ENCODE results near the gene MFNG. TPM values are rescaled to one million over a fixed set of nuclear protein-coding genes. Genes with fewer than 3 reads are reported as not detected.

Gene MFNG
- total RNA-seq, 1 donor from 2014 or later = 1.5 TPM

GRCh38 chr22:37428649-37429586 lies 57.3 kb downstream of the MFNG start:
- peak overlapping the region; percentile 36 for H3K4me3 Mint-ChIP-seq (ENCODE audit: unreplicated experiment)
- peak; percentile 79 for TF ChIP-seq CTCF (IDR thresholded peaks at IDR 0.05)
- H3K4me1 Mint-ChIP-seq (ENCODE audit: unreplicated experiment) = peaks cover 43% of the 10 kb centered on the region
- peaks cover 2% of the 10 kb centered on the region for H3K36me3 Mint-ChIP-seq (ENCODE audit: unreplicated experiment)
- no peak overlapping the region for H3K27ac Mint-ChIP-seq (ENCODE audit: unreplicated experiment)
- H3K27me3 Mint-ChIP-seq (ENCODE audit: unreplicated experiment) = peaks cover 12% of the 10 kb centered on the region
- no peak for DNase-seq (ENCODE audit: extremely low spot score, unreplicated experiment)
- peaks cover 5% of the 10 kb centered on the region for H3K9me3 Mint-ChIP-seq (ENCODE audit: unreplicated experiment)

- DNase-seq (ENCODE audit: extremely low spot score, unreplicated experiment) = no peak
- Mint-ChIP-seq H3K4me3 (ENCODE audit: unreplicated experiment) (peak overlapping the region; percentile 56), H3K9me3 (ENCODE audit: unreplicated experiment) (peaks cover 5% of the 10 kb centered on the region), H3K36me3 (ENCODE audit: unreplicated experiment) (peaks cover 2% of the 10 kb centered on the region), H3K27me3 (ENCODE audit: unreplicated experiment) (peaks cover 12% of the 10 kb centered on the region), H3K27ac (ENCODE audit: unreplicated experiment) (no peak overlapping the region), H3K4me1 (ENCODE audit: unreplicated experiment) (peaks cover 43% of the 10 kb centered on the region)
- TF ChIP-seq CTCF (IDR thresholded peaks at IDR 0.05) = no peak
Measured at GRCh38 chr22:37427711-37428635, 58.2 kb downstream of the MFNG start.

GRCh38 chr22:37427135-37427710 lies 59.0 kb downstream of the MFNG start, which contains the start of gene ELFN2:
Gene ELFN2 (minus strand): TSS chr22:37427479. CDS start chr22:37375534, 51,945 bp downstream.
- TF ChIP-seq CTCF (IDR thresholded peaks at IDR 0.05) = no peak
- no peak for DNase-seq (ENCODE audit: extremely low spot score, unreplicated experiment)
- no peaks in the 10 kb centered on the region for H3K36me3 Mint-ChIP-seq (ENCODE audit: unreplicated experiment)
- no peak within 1 kb of the TSS for H3K27ac Mint-ChIP-seq (ENCODE audit: unreplicated experiment)
- peak within 1 kb of the TSS; percentile 69 for H3K4me3 Mint-ChIP-seq (ENCODE audit: unreplicated experiment)
- H3K9me3 Mint-ChIP-seq (ENCODE audit: unreplicated experiment) = no peaks in the 10 kb centered on the region
- H3K27me3 Mint-ChIP-seq (ENCODE audit: unreplicated experiment) = peaks cover 12% of the 10 kb centered on the region
- H3K4me1 Mint-ChIP-seq (ENCODE audit: unreplicated experiment) = peaks cover 37% of the 10 kb centered on the region

GRCh38 chr22:37426706-37427134 lies 59.5 kb downstream of the MFNG start:
- no peak for TF ChIP-seq CTCF (IDR thresholded peaks at IDR 0.05)
- H3K4me3 Mint-ChIP-seq (ENCODE audit: unreplicated experiment) = peak overlapping the region; percentile 69
- H3K27me3 Mint-ChIP-seq (ENCODE audit: unreplicated experiment) = peaks cover 12% of the 10 kb centered on the region
- no peaks in the 10 kb centered on the region for H3K36me3 Mint-ChIP-seq (ENCODE audit: unreplicated experiment)
- no peak overlapping the region for H3K27ac Mint-ChIP-seq (ENCODE audit: unreplicated experiment)
- H3K9me3 Mint-ChIP-seq (ENCODE audit: unreplicated experiment) = no peaks in the 10 kb centered on the region
- peaks cover 32% of the 10 kb centered on the region for H3K4me1 Mint-ChIP-seq (ENCODE audit: unreplicated experiment)
- DNase-seq (ENCODE audit: extremely low spot score, unreplicated experiment) = no peak

All from osteocyte (in vitro differentiated cells).